ENCODE data around the gene SLU7.

DNA sequence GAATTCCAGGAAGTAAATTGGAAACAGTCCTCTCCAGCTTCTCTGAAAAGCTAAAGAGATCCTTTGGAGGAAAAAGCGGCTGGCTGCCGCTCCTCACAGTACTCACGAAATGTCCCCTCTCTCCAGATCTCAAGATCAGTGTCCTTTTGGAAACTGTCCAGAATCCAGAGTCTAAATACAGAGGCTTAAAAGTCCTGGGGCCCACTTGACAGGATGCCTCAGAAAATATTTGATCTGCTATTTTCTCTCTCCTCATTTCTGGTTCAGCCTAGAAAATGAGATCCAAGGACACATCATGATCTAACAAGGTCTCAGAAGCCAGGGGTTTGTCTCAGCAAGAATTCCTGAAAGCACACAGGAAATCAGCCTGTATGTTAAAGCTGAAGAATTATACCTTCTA is 55.7 kb downstream of the SLU7 start:
- TF ChIP-seq, protein P1, sequence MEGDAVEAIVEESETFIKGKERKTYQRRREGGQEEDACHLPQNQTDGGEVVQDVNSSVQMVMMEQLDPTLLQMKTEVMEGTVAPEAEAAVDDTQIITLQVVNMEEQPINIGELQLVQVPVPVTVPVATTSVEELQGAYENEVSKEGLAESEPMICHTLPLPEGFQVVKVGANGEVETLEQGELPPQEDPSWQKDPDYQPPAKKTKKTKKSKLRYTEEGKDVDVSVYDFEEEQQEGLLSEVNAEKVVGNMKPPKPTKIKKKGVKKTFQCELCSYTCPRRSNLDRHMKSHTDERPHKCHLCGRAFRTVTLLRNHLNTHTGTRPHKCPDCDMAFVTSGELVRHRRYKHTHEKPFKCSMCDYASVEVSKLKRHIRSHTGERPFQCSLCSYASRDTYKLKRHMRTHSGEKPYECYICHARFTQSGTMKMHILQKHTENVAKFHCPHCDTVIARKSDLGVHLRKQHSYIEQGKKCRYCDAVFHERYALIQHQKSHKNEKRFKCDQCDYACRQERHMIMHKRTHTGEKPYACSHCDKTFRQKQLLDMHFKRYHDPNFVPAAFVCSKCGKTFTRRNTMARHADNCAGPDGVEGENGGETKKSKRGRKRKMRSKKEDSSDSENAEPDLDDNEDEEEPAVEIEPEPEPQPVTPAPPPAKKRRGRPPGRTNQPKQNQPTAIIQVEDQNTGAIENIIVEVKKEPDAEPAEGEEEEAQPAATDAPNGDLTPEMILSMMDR (IDR thresholded peaks at IDR 0.05), result no peak
- no peak for TF ChIP-seq POLR2A (IDR thresholded peaks at IDR 0.05)
